ENCODE results near the gene CENPX.
"Not testable (repeated sequence)": the region's sequence is repeated elsewhere in the genome, so short reads cannot be mapped to it uniquely, and the experiment has no call there.

CENPX gene

GRCh38 chr17:81984773-81985410, 37.8 kb downstream of the CENPX start:
- H3K9me3 ChIP-seq (ENCODE audit: severe bottlenecking), result no peaks in the 10 kb centered on the region
- H3K36me3 ChIP-seq, result peaks cover 72% of the 10 kb centered on the region
- no peak overlapping the region for H3K27ac ChIP-seq
- H3K4me3 ChIP-seq (ENCODE audit: low read depth, low read length), result no peak overlapping the region
- TF ChIP-seq CTCF (IDR thresholded peaks at IDR 0.05; ENCODE audit: low read depth, low read length), result no peak
- no peaks in the 10 kb centered on the region for H3K27me3 ChIP-seq (ENCODE audit: insufficient read depth, low read depth, severe bottlenecking)
- peak; percentile 8 for DNase-seq

DNA sequence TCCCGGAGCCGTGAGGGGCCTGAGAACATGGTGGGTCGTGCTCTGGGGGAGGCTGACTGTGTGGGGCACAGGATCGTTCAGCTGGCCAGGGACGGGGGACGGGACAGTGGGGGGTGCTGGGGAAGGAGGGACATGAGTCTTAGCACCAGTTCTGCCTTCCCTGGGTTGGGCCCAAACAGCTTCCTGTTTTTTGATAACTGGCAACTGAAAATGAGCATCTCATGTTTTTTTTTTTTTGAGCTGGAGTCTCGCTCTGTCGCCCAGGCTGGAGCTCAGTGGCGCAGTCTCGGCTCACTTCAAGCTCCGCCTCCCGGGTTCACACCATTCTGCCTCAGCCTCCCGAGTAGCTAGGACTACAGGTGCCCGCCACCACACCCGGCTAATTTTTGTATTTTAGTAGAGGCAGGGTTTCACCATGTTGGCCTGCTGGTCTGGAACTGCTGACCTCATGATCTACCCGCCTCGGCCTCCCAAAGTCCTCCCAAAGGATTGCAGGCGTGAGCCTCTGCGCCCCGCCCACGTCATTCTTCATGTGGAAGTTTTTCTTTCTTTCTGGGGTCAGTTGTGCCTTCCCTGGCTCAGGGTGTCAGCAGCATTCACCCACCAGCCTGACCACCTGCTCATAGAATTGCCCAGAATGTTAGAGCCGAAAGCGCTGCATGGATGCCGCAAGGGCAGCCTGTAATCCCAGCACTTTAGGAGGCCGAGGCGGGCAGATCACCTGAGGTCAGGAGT, 38.9 kb downstream of the CENPX start:
- Histone ChIP-seq H3K27me3 (ENCODE audit: insufficient read depth, low read depth, severe bottlenecking) (no peaks in the 10 kb centered on the region), H3K36me3 (peaks cover 74% of the 10 kb centered on the region), H3K4me3 (ENCODE audit: low read depth, low read length) (no peak overlapping the region), H3K9me3 (ENCODE audit: severe bottlenecking) (no peaks in the 10 kb centered on the region), H3K27ac (no peak overlapping the region)
- TF ChIP-seq CTCF (IDR thresholded peaks at IDR 0.05; ENCODE audit: low read depth, low read length), result no peak
- DNase-seq, result no peak

DNA sequence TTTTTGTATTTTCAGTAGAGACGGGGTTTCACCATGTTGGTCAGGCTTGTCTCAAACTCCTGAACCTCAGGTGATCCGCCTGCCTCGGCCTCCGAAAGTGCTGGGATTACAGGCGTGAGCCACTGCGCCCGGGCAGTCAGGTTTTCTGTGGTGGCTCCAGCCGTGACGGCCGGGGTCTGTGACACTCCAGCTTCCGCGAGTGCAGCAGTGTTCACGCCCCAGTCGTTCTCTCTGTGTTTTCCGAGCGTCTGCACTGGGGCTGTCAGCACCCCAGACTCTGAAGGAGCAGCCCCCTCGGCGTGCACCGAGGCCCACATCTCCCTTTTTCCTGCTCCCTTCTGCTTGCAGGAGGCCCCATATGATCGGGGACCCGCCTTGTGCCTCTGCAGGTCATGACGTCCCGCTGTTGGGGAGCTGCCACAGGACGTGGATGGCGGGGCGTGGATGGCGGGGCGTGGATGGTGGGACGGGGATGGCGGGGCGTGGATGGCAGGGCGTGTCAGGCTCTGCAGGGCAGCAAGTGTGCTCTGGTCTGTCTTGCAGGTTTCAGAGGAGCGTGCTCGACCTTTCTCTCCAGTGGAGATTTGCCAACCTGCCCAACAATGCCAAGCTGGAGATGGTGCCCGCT, 39.6 kb downstream of the CENPX start:
- H3K27ac ChIP-seq, result no peak overlapping the region
- no peaks in the 10 kb centered on the region for H3K27me3 ChIP-seq (ENCODE audit: insufficient read depth, low read depth, severe bottlenecking)
- peak; percentile 7 for DNase-seq
- no peak overlapping the region for H3K4me3 ChIP-seq (ENCODE audit: low read depth, low read length)
- no peaks in the 10 kb centered on the region for H3K9me3 ChIP-seq (ENCODE audit: severe bottlenecking)
- TF ChIP-seq CTCF (IDR thresholded peaks at IDR 0.05; ENCODE audit: low read depth, low read length), result no peak
- H3K36me3 ChIP-seq, result peaks cover 70% of the 10 kb centered on the region

DNA sequence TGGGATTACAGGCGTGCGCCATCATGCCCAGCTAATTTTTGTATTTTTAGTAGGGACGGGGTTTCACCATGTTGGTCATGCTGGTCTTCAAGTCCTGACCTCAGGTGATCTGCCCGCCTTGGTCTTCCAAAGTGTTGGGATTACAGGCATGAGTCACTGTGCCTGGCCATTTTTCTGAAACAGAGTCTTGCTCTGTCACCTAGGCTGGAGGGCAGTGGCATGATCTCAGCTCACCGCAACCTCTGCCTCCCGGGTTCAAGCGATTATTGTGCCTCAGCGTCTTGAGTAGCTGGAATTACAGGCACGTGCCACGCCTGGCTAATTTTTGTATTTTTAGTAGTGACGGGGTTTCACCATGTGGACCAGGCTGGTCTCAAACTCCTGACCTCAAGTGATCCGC, 41.2 kb downstream of the CENPX start:
- not testable (repeated sequence) for H3K27me3 ChIP-seq (ENCODE audit: insufficient read depth, low read depth, severe bottlenecking); H3K9me3 ChIP-seq (ENCODE audit: severe bottlenecking); H3K27ac ChIP-seq; H3K4me3 ChIP-seq (ENCODE audit: low read depth, low read length)
- peak; percentile 19 for DNase-seq
- H3K36me3 ChIP-seq, result peaks cover 60% of the 10 kb centered on the region

GRCh38 chr17:81980707-81981343, 41.9 kb downstream of the CENPX start:
- no peak overlapping the region for H3K4me3 ChIP-seq (ENCODE audit: low read depth, low read length)
- DNase-seq, result no peak
- no peaks in the 10 kb centered on the region for H3K27me3 ChIP-seq (ENCODE audit: insufficient read depth, low read depth, severe bottlenecking)
- peaks cover 54% of the 10 kb centered on the region for H3K36me3 ChIP-seq
- H3K9me3 ChIP-seq (ENCODE audit: severe bottlenecking), result no peaks in the 10 kb centered on the region
- no peak overlapping the region for H3K27ac ChIP-seq
- TF ChIP-seq CTCF (IDR thresholded peaks at IDR 0.05; ENCODE audit: low read depth, low read length), result no peak

GRCh38 chr17:81980122-81980521, 42.6 kb downstream of the CENPX start:
- H3K27ac ChIP-seq, result no peak overlapping the region
- H3K4me3 ChIP-seq (ENCODE audit: low read depth, low read length), result no peak overlapping the region
- no peaks in the 10 kb centered on the region for H3K27me3 ChIP-seq (ENCODE audit: insufficient read depth, low read depth, severe bottlenecking)
- no peak for DNase-seq
- no peaks in the 10 kb centered on the region for H3K9me3 ChIP-seq (ENCODE audit: severe bottlenecking)
- no peak for TF ChIP-seq CTCF (IDR thresholded peaks at IDR 0.05; ENCODE audit: low read depth, low read length)
- H3K36me3 ChIP-seq, result peaks cover 47% of the 10 kb centered on the region

Measured in WERI-Rb-1 (cell line).